ENCODE results near the gene DAB1. TPM values are rescaled to one million over a fixed set of nuclear protein-coding genes. Genes with fewer than 3 reads are reported as not detected.

Gene DAB1
- total and polyA plus RNA-seq, 5 experiments from 2014 or later: 0.16 to 0.53 (median 0.42) TPM; not detected in 2

GRCh38 chr1:57302812-57303596 is 120.9 kb downstream of the DAB1 start:
- no peak for DNase-seq
- peaks cover 0 to 5% (median 0%) of the 10 kb centered on the region in 3 donors for H3K36me3 Mint-ChIP-seq
- no peak overlapping the region for H3K27ac Mint-ChIP-seq
- H3K4me1 Mint-ChIP-seq: peaks cover 12 to 16% (median 13%) of the 10 kb centered on the region in 4 donors
- H3K9me3 Mint-ChIP-seq: peaks cover 0 to 12% (median 8%) of the 10 kb centered on the region in 9 donors
- H3K27me3 Mint-ChIP-seq: peaks cover 0 to 34% (median 10%) of the 10 kb centered on the region in 5 donors
- POLR2A ChIA-PET: no interaction called here
- H3K4me3 Mint-ChIP-seq: no peak overlapping the region
- ATAC-seq: no peak

DNA sequence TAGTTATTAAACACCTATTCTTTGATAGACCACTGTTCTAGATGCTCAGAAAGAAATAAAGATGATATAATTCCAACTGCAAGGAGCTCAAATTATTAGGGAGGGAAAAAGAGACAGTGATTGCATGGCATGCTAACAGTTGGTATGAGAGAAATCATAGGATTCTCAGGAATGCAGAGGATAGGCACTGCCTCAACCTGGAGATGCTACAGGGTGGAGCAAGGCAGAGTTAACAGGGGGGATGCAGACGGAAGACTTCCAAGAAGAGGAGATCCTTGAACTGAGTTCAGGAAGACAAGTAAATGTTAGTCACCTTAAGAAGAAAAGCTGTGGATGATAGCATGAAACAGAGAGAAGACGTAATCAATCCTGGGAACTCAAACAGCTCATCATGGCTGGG is 123.7 kb downstream of the DAB1 start:
- no peak for ATAC-seq
- Mint-ChIP-seq H3K9me3 (peaks cover 0 to 2% (median 0%) of the 10 kb centered on the region in 9 donors), H3K27me3 (peaks cover 0 to 34% (median 10%) of the 10 kb centered on the region in 5 donors), H3K36me3 (no peaks in the 10 kb centered on the region), H3K4me3 (no peak overlapping the region), H3K4me1 (no peaks in the 10 kb centered on the region), H3K27ac (no peak overlapping the region)
- DNase-seq: no peak
- POLR2A ChIA-PET: no interaction called here

GRCh38 chr1:57296726-57297250 is 127.1 kb downstream of the DAB1 start:
- Mint-ChIP-seq H3K27me3 (peaks cover 0 to 12% (median 3%) of the 10 kb centered on the region in 5 donors), H3K9me3 (peaks cover 0 to 2% (median 0%) of the 10 kb centered on the region in 9 donors), H3K27ac (no peak overlapping the region), H3K4me3 (no peak overlapping the region), H3K36me3 (no peaks in the 10 kb centered on the region), H3K4me1 (no peaks in the 10 kb centered on the region)
- DNase-seq (no peak), ATAC-seq (no peak)
- POLR2A ChIA-PET: no interaction called here

DNA sequence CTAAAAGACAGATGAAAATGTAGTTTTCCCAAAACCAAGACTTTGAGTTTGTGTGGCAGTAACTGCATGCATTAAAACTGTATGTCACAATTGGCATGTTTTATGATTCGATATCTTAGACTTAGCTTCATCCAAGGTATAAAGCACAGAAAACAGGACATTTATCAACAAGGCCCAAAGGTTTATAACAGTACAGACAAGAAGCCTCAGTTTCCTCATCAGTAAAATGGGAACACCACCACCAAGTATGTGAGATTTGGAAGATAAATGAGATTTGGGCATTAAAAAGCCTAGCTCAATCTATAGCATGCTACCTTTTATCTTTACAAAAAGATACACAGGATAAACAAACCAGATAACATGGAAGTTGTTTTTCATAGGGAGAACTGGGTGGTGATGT is 128.5 kb downstream of the DAB1 start:
- Mint-ChIP-seq H3K9me3 (peaks cover 0 to 1% (median 0%) of the 10 kb centered on the region in 9 donors), H3K36me3 (no peaks in the 10 kb centered on the region), H3K27me3 (peaks cover 0 to 6% (median 0%) of the 10 kb centered on the region in 5 donors), H3K4me3 (no peak overlapping the region), H3K4me1 (no peaks in the 10 kb centered on the region), H3K27ac (no peak overlapping the region)
- no peak for DNase-seq
- POLR2A ChIA-PET: no interaction called here
- ATAC-seq: no peak

DNA sequence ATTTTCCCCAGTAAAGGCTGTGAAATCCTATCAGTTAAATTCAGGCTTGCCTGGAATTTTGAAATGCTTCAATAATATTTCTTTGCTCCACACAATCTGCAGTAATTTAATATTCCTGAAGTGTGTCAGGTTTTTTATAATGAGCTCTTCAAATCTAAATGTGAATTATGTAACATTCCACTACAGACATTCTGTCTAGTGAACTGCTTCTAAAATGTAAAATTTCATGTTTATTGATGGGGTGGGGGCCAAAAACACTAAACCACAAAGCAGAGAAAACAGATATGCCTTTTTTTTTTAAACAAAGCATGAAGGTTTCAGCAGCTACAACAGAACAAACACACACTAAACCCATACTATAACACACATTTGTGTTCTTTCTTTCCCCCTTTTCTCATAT is 129.7 kb downstream of the DAB1 start:
- Mint-ChIP-seq H3K27ac (no peak overlapping the region), H3K36me3 (no peaks in the 10 kb centered on the region), H3K4me3 (no peak overlapping the region), H3K9me3 (peaks cover 0 to 1% (median 0%) of the 10 kb centered on the region in 9 donors), H3K27me3 (peaks cover 0 to 9% (median 5%) of the 10 kb centered on the region in 5 donors), H3K4me1 (no peaks in the 10 kb centered on the region)
- POLR2A ChIA-PET: no interaction called here
- ATAC-seq (no peak), DNase-seq (no peak)

- Mint-ChIP-seq H3K4me3 (no peak overlapping the region), H3K27me3 (peaks cover 2 to 18% (median 9%) of the 10 kb centered on the region in 5 donors), H3K9me3 (peaks cover 0 to 1% (median 0%) of the 10 kb centered on the region in 9 donors), H3K4me1 (no peaks in the 10 kb centered on the region), H3K27ac (no peak overlapping the region), H3K36me3 (no peaks in the 10 kb centered on the region)
- DNase-seq (no peak), ATAC-seq (no peak)
- POLR2A ChIA-PET: no interaction called here
These were observed 130.6 kb downstream of the DAB1 start for GRCh38 chr1:57293214-57293613.

GRCh38 chr1:57289781-57290180 is 134.1 kb downstream of the DAB1 start:
- Mint-ChIP-seq H3K36me3 (no peaks in the 10 kb centered on the region), H3K9me3 (peaks cover 0 to 4% (median 0%) of the 10 kb centered on the region in 9 donors), H3K27ac (no peak overlapping the region), H3K4me3 (no peak overlapping the region), H3K27me3 (peaks cover 2 to 23% (median 19%) of the 10 kb centered on the region in 5 donors), H3K4me1 (no peaks in the 10 kb centered on the region)
- ATAC-seq: no peak
- DNase-seq: no peak
- POLR2A ChIA-PET: no interaction called here

DNA sequence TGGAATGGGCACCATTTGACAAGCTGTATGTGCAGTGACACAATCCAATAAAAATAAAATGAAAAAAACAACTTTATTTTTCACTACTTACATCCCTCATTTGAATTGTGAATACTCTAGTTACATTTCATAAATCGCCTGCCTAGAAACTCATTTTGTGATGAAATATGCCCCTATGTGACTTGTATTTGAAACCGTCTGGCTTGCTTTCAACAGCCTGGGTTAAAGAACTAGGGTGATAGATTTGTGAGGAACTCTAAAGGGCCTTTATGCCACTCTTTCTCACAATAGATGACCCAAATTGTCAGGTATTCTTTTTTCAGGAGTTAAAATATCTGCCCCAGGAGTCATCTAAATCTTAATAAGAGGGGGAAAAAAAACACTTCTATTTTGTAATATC is 137.9 kb downstream of the DAB1 start:
- Mint-ChIP-seq H3K4me3 (no peak overlapping the region), H3K27me3 (peaks cover 2 to 23% (median 19%) of the 10 kb centered on the region in 5 donors), H3K27ac (no peak overlapping the region), H3K4me1 (no peaks in the 10 kb centered on the region), H3K9me3 (peaks cover 0 to 3% (median 0%) of the 10 kb centered on the region in 9 donors), H3K36me3 (no peaks in the 10 kb centered on the region)
- POLR2A ChIA-PET: no interaction called here
- DNase-seq (no peak), ATAC-seq (no peak)

DNA sequence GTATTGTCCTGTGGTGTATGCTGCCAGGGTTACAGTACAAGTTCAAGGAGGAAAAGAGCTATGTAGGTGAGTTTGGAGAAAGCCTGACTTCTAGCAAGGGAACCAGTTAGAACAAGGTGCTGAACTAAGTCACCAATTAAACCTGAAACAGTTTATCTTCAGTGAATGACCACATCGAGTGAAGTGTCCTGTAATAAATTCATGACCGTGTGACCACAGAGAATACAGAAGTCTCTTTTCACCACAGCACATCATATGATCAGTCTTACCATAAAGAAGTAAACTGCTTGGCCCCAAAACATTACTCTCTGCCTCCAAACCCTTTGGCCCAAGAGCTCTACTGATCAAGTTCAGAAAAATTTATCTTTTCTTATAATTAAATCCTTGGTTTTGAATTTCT is 141.4 kb downstream of the DAB1 start:
- H3K9me3 Mint-ChIP-seq: no peaks in the 10 kb centered on the region

GRCh38 chr1:57281324-57281723 is 142.5 kb downstream of the DAB1 start:
- ATAC-seq: no peak
- Mint-ChIP-seq H3K4me1 (no peaks in the 10 kb centered on the region), H3K36me3 (no peaks in the 10 kb centered on the region), H3K27ac (peak overlapping the region in 1 of 10 donors; percentile 57), H3K9me3 (no peaks in the 10 kb centered on the region), H3K4me3 (no peak overlapping the region), H3K27me3 (peaks cover 0 to 16% (median 5%) of the 10 kb centered on the region in 5 donors)
- POLR2A ChIA-PET: no interaction called here
- DNase-seq: no peak

More for the DNA sequence above, 141.4 kb downstream of the DAB1 start:
- Mint-ChIP-seq H3K4me1 (no peaks in the 10 kb centered on the region), H3K36me3 (no peaks in the 10 kb centered on the region), H3K27me3 (peaks cover 0 to 14% (median 5%) of the 10 kb centered on the region in 5 donors), H3K4me3 (no peak overlapping the region), H3K27ac (no peak overlapping the region)
- POLR2A ChIA-PET: no interaction called here
- no peak for DNase-seq
- ATAC-seq: no peak

DNA sequence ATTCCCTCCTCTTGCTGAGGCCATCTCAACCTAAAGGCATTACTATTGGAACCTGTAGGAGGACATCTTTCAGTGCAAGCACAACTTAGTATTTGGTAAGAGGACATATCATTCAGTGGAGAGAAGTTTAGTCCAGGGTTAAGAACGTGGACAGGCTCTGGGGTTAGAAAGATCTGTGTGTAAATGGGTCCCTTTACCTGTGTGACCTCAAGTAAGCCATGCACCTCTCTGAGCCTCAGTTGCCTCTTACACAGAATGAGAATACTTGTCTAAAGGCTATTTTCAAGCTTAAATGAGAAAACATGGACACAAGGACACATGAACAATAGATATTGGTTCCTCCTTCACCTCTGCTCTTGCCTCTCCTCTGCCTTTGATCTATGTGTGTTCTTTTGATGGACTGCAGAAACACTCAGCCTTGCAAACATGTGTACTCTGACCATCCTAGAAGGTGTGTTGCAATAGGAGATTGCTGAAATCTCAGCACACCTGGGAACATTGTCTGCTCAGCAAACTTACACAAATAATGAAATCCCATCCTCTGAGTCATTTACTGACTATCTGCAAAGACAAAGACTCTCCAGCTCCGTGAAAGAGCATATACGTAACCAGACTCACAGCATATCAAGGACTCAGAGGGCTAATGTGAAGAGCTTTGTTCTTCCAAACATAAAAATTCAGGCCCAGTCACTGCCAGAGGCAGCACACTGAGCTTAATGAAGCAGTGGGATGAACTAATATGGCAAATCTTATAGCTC is 143.8 kb downstream of the DAB1 start:
- DNase-seq (no peak), ATAC-seq (no peak)
- no peaks in the 10 kb centered on the region for H3K9me3 Mint-ChIP-seq
- POLR2A ChIA-PET: no interaction called here
- H3K4me1 Mint-ChIP-seq: no peaks in the 10 kb centered on the region
- H3K27me3 Mint-ChIP-seq: peaks cover 0 to 16% (median 2%) of the 10 kb centered on the region in 5 donors
- H3K4me3 Mint-ChIP-seq: no peak overlapping the region
- no peak overlapping the region for H3K27ac Mint-ChIP-seq
- no peaks in the 10 kb centered on the region for H3K36me3 Mint-ChIP-seq

GRCh38 chr1:57278558-57278957 is 145.3 kb downstream of the DAB1 start:
- H3K9me3 Mint-ChIP-seq: no peaks in the 10 kb centered on the region
- ATAC-seq (no peak), DNase-seq (no peak)
- no peaks in the 10 kb centered on the region for H3K4me1 Mint-ChIP-seq
- no peak overlapping the region for H3K4me3 Mint-ChIP-seq
- no peaks in the 10 kb centered on the region for H3K36me3 Mint-ChIP-seq
- peaks cover 0 to 16% (median 2%) of the 10 kb centered on the region in 5 donors for H3K27me3 Mint-ChIP-seq
- H3K27ac Mint-ChIP-seq: no peak overlapping the region
- POLR2A ChIA-PET: no interaction called here

DNA sequence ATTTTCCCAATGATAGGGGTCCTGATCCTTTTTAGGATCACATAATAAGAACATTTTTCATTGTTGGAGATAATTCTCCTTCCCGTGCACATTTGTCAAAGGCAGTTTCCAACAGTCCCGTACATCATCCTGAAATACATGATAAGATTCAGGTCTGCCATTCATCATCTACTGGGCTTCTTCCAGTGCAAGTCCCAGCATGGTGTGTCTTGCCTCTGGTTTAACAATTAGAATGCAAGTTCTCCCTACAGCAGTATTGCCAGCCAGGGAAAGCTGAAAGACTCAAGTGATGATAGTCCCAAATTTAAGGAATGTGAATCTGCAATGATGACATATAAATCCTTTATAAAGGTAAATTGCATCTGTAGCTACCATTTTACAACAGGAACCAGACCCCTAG is 146.2 kb downstream of the DAB1 start:
- POLR2A ChIA-PET: no interaction called here
- Mint-ChIP-seq H3K27ac (no peak overlapping the region), H3K4me3 (no peak overlapping the region), H3K36me3 (no peaks in the 10 kb centered on the region), H3K27me3 (peaks cover 0 to 16% (median 2%) of the 10 kb centered on the region in 5 donors), H3K9me3 (peaks cover 0 to under 1% (median 0%) of the 10 kb centered on the region in 9 donors), H3K4me1 (no peaks in the 10 kb centered on the region)
- DNase-seq (no peak), ATAC-seq (no peak)

All from naive thymus-derived CD8-positive, alpha-beta T cell (primary cell).